H9 (cell line): ENCODE data around the gene PEMT. TPM values are rescaled to one million over a fixed set of nuclear protein-coding genes. Genes with fewer than 3 reads are reported as not detected.

ENCODE experiments used
- DNase-seq: peaks from one replicate; pipeline ENCODE4 v3.0.0-alpha.2; 2017
- H2AFZ ChIP-seq: one replicate; pipeline ENCODE4 v1.6.1; 2013; ENCODE audit warnings: mild to moderate bottlenecking, low read length, control low read depth, moderate library complexity
- H2AK5ac ChIP-seq: 2 replicates; pipeline ENCODE4 v1.6.1; 2013; ENCODE audit warnings: low read length, control low read depth, mixed read lengths; ENCODE audit not compliant: insufficient read length
- H2BK120ac ChIP-seq: one replicate; pipeline ENCODE4 v1.6.1; 2013; ENCODE audit warnings: low read depth, mild to moderate bottlenecking, low read length, control low read depth, inconsistent platforms; ENCODE audit not compliant: poor library complexity, severe bottlenecking
- H2BK12ac ChIP-seq: 2 replicates; pipeline ENCODE4 v1.6.1; 2013; ENCODE audit warnings: low read length, control low read depth, mixed read lengths, low read depth; ENCODE audit not compliant: insufficient read length
- H2BK15ac ChIP-seq: 2 replicates; pipeline ENCODE4 v1.6.1; 2013; ENCODE audit warnings: low read depth, low read length, control low read depth
- H2BK20ac ChIP-seq: one replicate; pipeline ENCODE4 v1.6.1; 2013; ENCODE audit warnings: low read depth, mild to moderate bottlenecking, low read length, control low read depth, inconsistent platforms; ENCODE audit not compliant: poor library complexity, severe bottlenecking
- H2BK5ac ChIP-seq: 2 replicates; pipeline ENCODE4 v1.6.1; 2013; ENCODE audit warnings: low read length, control low read depth, mixed read lengths; ENCODE audit not compliant: insufficient read length
- H3K14ac ChIP-seq: 2 replicates; pipeline ENCODE4 v1.6.1; 2013; ENCODE audit warnings: low read length, control low read depth; ENCODE audit not compliant: insufficient read depth
- H3K18ac ChIP-seq: 2 replicates; pipeline ENCODE4 v1.6.1; 2013; ENCODE audit warnings: low read depth, mild to moderate bottlenecking, mixed read lengths, low read length, control low read depth; ENCODE audit not compliant: insufficient read length
- H3K23ac ChIP-seq: 2 replicates; pipeline ENCODE4 v1.6.1; 2013; ENCODE audit warnings: low read length, control low read depth, mixed read lengths, low read depth; ENCODE audit not compliant: insufficient read length
- H3K23me2 ChIP-seq: 2 replicates; pipeline ENCODE4 v1.6.1; 2013; ENCODE audit warnings: low read depth, mild to moderate bottlenecking, mixed read lengths, low read length, control low read depth; ENCODE audit not compliant: insufficient read length, poor library complexity, severe bottlenecking
- H3K27ac ChIP-seq: 2 replicates; pipeline ENCODE4 v1.5.1; 2013; ENCODE audit warnings: low read length, control low read depth, mixed read lengths, low read depth; ENCODE audit not compliant: insufficient read length
- H3K27me3 ChIP-seq: 2 replicates; pipeline ENCODE4 v1.6.1; 2013; ENCODE audit warnings: low read length, control low read depth, inconsistent platforms; ENCODE audit not compliant: insufficient read depth
- H3K4ac ChIP-seq: 2 replicates; pipeline ENCODE4 v1.6.1; 2013; ENCODE audit warnings: low read depth, mild to moderate bottlenecking, control low read depth, inconsistent platforms, low read length, moderate library complexity
- H3K4me1 ChIP-seq: 2 replicates; pipeline ENCODE4 v1.6.1; 2013; ENCODE audit warnings: low read length, control low read depth, inconsistent platforms; ENCODE audit not compliant: insufficient read depth
- H3K4me2 ChIP-seq: 2 replicates; pipeline ENCODE4 v1.6.1; 2013; ENCODE audit warnings: low read length, control low read depth, mixed read lengths; ENCODE audit not compliant: insufficient read length, insufficient read depth
- H3K56ac ChIP-seq: 2 replicates; pipeline ENCODE4 v1.6.1; 2013; ENCODE audit warnings: low read depth, mild to moderate bottlenecking, mixed read lengths, low read length, control low read depth; ENCODE audit not compliant: insufficient read length
- H3K79me1 ChIP-seq: 2 replicates; pipeline ENCODE4 v1.6.1; 2013; ENCODE audit warnings: low read depth, mild to moderate bottlenecking, moderate library complexity, low read length, control low read depth, inconsistent platforms; ENCODE audit not compliant: insufficient read depth, poor library complexity, severe bottlenecking
- H3K79me2 ChIP-seq: 2 replicates; pipeline ENCODE4 v1.6.1; 2013; ENCODE audit warnings: low read length, control low read depth, inconsistent platforms; ENCODE audit not compliant: insufficient read depth
- H3K9ac ChIP-seq: 2 replicates; pipeline ENCODE4 v1.6.1; 2013; ENCODE audit warnings: low read length, control low read depth, mixed read lengths; ENCODE audit not compliant: insufficient read length; ENCODE audit errors: extremely low read depth
- H3K9me3 ChIP-seq: one replicate; pipeline ENCODE4 v1.6.1; 2013; ENCODE audit warnings: low read depth, low read length, inconsistent platforms; ENCODE audit not compliant: control insufficient read depth
- H3T11ph ChIP-seq: one replicate; pipeline ENCODE4 v1.6.1; 2013; ENCODE audit warnings: mild to moderate bottlenecking, low read length, control low read depth, inconsistent platforms
- H4K20me1 ChIP-seq: one replicate; pipeline ENCODE4 v1.6.1; 2013; ENCODE audit not compliant: control insufficient read depth, insufficient read length, insufficient read depth
- H4K5ac ChIP-seq: 2 replicates; pipeline ENCODE4 v1.6.1; 2013; ENCODE audit warnings: low read depth, mild to moderate bottlenecking, mixed read lengths, low read length, control low read depth; ENCODE audit not compliant: insufficient read length
- H4K8ac ChIP-seq: replicated peaks from 2 replicates; pipeline ENCODE4 v1.6.1; 2013; ENCODE audit warnings: low read length, control low read depth, mixed read lengths, low read depth; ENCODE audit not compliant: insufficient read length
- H4K91ac ChIP-seq: 2 replicates; pipeline ENCODE4 v1.6.1; 2013; ENCODE audit warnings: low read depth, mild to moderate bottlenecking, moderate library complexity, mixed read lengths, low read length, control low read depth; ENCODE audit not compliant: insufficient read length
- H3K27ac Mint-ChIP-seq, 3 experiments: 2 replicates in 2 of 3; 3 replicates in 1 of 3; pipeline ENCODE4 v1.8.0; 2020 to 2021; ENCODE audit warnings: mixed read lengths in 3 of 3, mild to moderate bottlenecking in 1 of 3, moderate library complexity in 1 of 3
- H3K27me3 Mint-ChIP-seq: 2 replicates; pipeline ENCODE4 v1.8.0; 2021; ENCODE audit warnings: low read depth, mild to moderate bottlenecking, moderate library complexity, mixed read lengths
- H3K36me3 Mint-ChIP-seq, 3 experiments: 2 replicates in 2 of 3; 3 replicates in 1 of 3; pipeline ENCODE4 v1.8.0; 2020 to 2021; ENCODE audit warnings: low read depth in 3 of 3, mixed read lengths in 3 of 3; ENCODE audit not compliant: insufficient read depth in 1 of 3
- H3K4me1 Mint-ChIP-seq, 2 experiments: 2 replicates each; pipeline ENCODE4 v1.8.0; 2020; ENCODE audit warnings: mixed read lengths in 2 of 2
- H3K4me3 Mint-ChIP-seq, 2 experiments: 2 replicates in 1 of 2; 3 replicates in 1 of 2; pipeline ENCODE4 v1.8.0; 2020 to 2021; ENCODE audit warnings: mild to moderate bottlenecking in 2 of 2, mixed read lengths in 2 of 2, moderate library complexity in 1 of 2
- H3K9me3 Mint-ChIP-seq, 2 experiments: 2 replicates in 1 of 2; 3 replicates in 1 of 2; pipeline ENCODE4 v1.8.0; 2020; ENCODE audit warnings: mild to moderate bottlenecking in 2 of 2, mixed read lengths in 2 of 2, moderate library complexity in 1 of 2
- WGBS: extraction: QIAGEN DNeasy Blood & Tissue Kit; methylation state at CpG from one replicate; pipeline ENCODE4 v1.1.7; 2013; ENCODE audit warnings: missing lambda C conversion rate, low lambda C conversion rate, mixed read lengths; ENCODE audit not compliant: insufficient read length; ENCODE audit errors: extremely low coverage; 5-methylcytosine and 5-hydroxymethylcytosine counted together
- total RNA-seq: library from RNA; stranded (reverse); gene quantifications from 2 replicates; pipeline ENCODE4 v1.2.1, GENCODE V29; 2021
- TF ChIP-seq, protein P1 (sequence below): fragments of 200-600 bp; sonication (generic); conservative IDR thresholded peaks from 3 replicates; pipeline ENCODE4 v1.8.0; 2021; ENCODE audit warnings: antibody characterized with exemption, mild to moderate bottlenecking

PEMT gene
- total RNA-seq, 1 experiment from 2014 or later: 63.2 TPM

DNA sequence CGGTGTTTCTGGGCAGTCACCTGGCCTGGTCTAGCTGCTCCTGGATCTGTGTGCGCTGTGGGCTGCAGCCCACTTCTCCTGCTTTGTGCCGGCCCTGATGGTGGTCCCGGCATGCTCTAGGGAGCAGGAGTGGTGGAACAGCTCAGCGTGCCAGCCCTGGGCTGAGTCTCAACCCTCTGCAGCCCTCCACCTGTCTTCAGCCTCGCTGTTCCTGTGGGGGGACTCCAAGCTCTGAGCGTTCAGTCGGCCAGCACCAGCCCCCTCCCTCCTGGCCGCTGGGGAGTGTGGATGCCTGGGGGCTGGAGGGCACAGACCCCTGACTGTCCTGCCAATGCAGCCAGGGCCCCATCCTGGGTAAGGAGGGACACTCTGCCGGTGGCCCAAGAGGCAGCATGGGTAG lies 71.6 kb downstream of the PEMT start:
- no peak overlapping the region for H2BK5ac ChIP-seq
- no peaks in the 10 kb centered on the region for H3K9me3 ChIP-seq
- peaks cover 2% of the 10 kb centered on the region for H4K20me1 ChIP-seq
- no peak overlapping the region for H3K27ac ChIP-seq
- H3K23me2 ChIP-seq: no peaks in the 10 kb centered on the region
- H4K8ac ChIP-seq: no peak overlapping the region
- no peak overlapping the region for H3K18ac ChIP-seq
- no peak overlapping the region for H2AFZ ChIP-seq
- no peaks in the 10 kb centered on the region for H3K27me3 ChIP-seq
- no peak overlapping the region for H4K5ac ChIP-seq
- H2BK12ac ChIP-seq: no peak overlapping the region
- no peak overlapping the region for H3K9ac ChIP-seq
- H2BK120ac ChIP-seq: no peak overlapping the region
- H3K4me2 ChIP-seq: no peak overlapping the region
- no peak overlapping the region for H2BK15ac ChIP-seq
- no peak overlapping the region; the same call in 1 of the 2 replicates for H3K14ac ChIP-seq
- no peaks in the 10 kb centered on the region for H3K79me1 ChIP-seq
- no CpG with 5 or more reads among the region's 10 CpGs for WGBS
- DNase-seq: no peak
- Mint-ChIP-seq H3K9me3 (peaks cover 0 to 3% of the 10 kb centered on the region in 2 experiments; a peak in 1 of 5 replicates), H3K36me3 (peaks cover 0 to 9% (median 4%) of the 10 kb centered on the region in 3 experiments; a peak in 4 of 7 replicates), H3K4me3 (no peak overlapping the region), H3K27ac (no peak overlapping the region), H3K4me1 (peaks cover 40% of the 10 kb centered on the region in 2 experiments), H3K27me3 (no peaks in the 10 kb centered on the region)
- TF ChIP-seq, protein P1, sequence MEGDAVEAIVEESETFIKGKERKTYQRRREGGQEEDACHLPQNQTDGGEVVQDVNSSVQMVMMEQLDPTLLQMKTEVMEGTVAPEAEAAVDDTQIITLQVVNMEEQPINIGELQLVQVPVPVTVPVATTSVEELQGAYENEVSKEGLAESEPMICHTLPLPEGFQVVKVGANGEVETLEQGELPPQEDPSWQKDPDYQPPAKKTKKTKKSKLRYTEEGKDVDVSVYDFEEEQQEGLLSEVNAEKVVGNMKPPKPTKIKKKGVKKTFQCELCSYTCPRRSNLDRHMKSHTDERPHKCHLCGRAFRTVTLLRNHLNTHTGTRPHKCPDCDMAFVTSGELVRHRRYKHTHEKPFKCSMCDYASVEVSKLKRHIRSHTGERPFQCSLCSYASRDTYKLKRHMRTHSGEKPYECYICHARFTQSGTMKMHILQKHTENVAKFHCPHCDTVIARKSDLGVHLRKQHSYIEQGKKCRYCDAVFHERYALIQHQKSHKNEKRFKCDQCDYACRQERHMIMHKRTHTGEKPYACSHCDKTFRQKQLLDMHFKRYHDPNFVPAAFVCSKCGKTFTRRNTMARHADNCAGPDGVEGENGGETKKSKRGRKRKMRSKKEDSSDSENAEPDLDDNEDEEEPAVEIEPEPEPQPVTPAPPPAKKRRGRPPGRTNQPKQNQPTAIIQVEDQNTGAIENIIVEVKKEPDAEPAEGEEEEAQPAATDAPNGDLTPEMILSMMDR: no peak
- H3T11ph ChIP-seq: no peak overlapping the region
- H4K91ac ChIP-seq: no peak overlapping the region
- no peaks in the 10 kb centered on the region for H3K79me2 ChIP-seq
- no peak overlapping the region for H2BK20ac ChIP-seq
- H2AK5ac ChIP-seq: no peak overlapping the region
- no peak overlapping the region for H3K4ac ChIP-seq
- peaks cover 4% of the 10 kb centered on the region; the same call in 1 of the 2 replicates for H3K4me1 ChIP-seq
- no peak overlapping the region for H3K23ac ChIP-seq
- no peak overlapping the region for H3K56ac ChIP-seq
